Neural cell (in vitro differentiated cells): ENCODE data around the gene RPL41. TPM values are rescaled to one million over a fixed set of nuclear protein-coding genes. Genes with fewer than 3 reads are reported as not detected.

ENCODE experiments used
- H2AFZ ChIP-seq: fragments of 200-600, 300-800 bp; sonication (generic), shearing (Covaris generic); 2 replicates; pipeline ENCODE4 v1.6.0; 2014; ENCODE audit warnings: low read depth, mild to moderate bottlenecking, antibody characterized with exemption, low read length, moderate library complexity
- H3F3A ChIP-seq: fragments of 200-600 bp; shearing (Covaris generic); 2 replicates; pipeline ENCODE4 v1.6.1; 2016; ENCODE audit warnings: mild to moderate bottlenecking, moderate library complexity, mixed read lengths, antibody characterized with exemption, low read length; ENCODE audit not compliant: insufficient read depth, poor library complexity, severe bottlenecking
- H3K27ac ChIP-seq: fragments of 200-600, 300-800 bp; sonication (generic), shearing (Covaris generic); 2 replicates; pipeline ENCODE4 v1.5.1; 2014; ENCODE audit warnings: mild to moderate bottlenecking, low read length, moderate library complexity
- H3K27me3 ChIP-seq: fragments of 300-800, 200-600 bp; sonication (generic), shearing (Covaris generic); 2 replicates; pipeline ENCODE4 v1.6.0; 2014; ENCODE audit warnings: mild to moderate bottlenecking, low read depth, low read length, moderate library complexity; ENCODE audit not compliant: insufficient read depth
- H3K36me3 ChIP-seq: fragments of 300-800, 200-600 bp; sonication (generic), shearing (Covaris generic); 2 replicates; pipeline ENCODE4 v1.5.1; 2014; ENCODE audit warnings: mild to moderate bottlenecking, antibody characterized with exemption, low read length, moderate library complexity; ENCODE audit not compliant: insufficient read depth
- H3K4me2 ChIP-seq: fragments of 300-800, 200-600 bp; sonication (generic), shearing (Covaris generic); 2 replicates; pipeline ENCODE4 v1.6.0; 2014; ENCODE audit warnings: mild to moderate bottlenecking, low read length
- H3K4me3 ChIP-seq: fragments of 300-800, 200-600 bp; sonication (generic), shearing (Covaris generic); 2 replicates; pipeline ENCODE4 v1.5.1; 2014; ENCODE audit warnings: mild to moderate bottlenecking, low read length, moderate library complexity
- H3K79me2 ChIP-seq: fragments of 200-600 bp; shearing (Covaris generic); replicated peaks from 2 replicates; pipeline ENCODE4 v1.6.0; 2014; ENCODE audit warnings: mild to moderate bottlenecking, low read length, moderate library complexity; ENCODE audit not compliant: insufficient read depth
- H3K9ac ChIP-seq: fragments of 300-800, 200-600 bp; sonication (generic), shearing (Covaris generic); 2 replicates; pipeline ENCODE4 v1.6.1; 2016; ENCODE audit warnings: mild to moderate bottlenecking, low read length, mixed read lengths
- H3K9me2 ChIP-seq: fragments of 200-600 bp; shearing (Covaris generic); 2 replicates; pipeline ENCODE4 v1.6.1; 2016; ENCODE audit warnings: mild to moderate bottlenecking, low read length, mixed read lengths; ENCODE audit not compliant: insufficient read depth
- H3K9me3 ChIP-seq: fragments of 200-600, 300-800 bp; sonication (generic), shearing (Covaris generic); 2 replicates; pipeline ENCODE4 v1.6.1; 2016; ENCODE audit warnings: mild to moderate bottlenecking, mixed run types, low read length, moderate library complexity, mixed read lengths
- H4K20me1 ChIP-seq: fragments of 200-600 bp; shearing (Covaris generic); 2 replicates; pipeline ENCODE4 v1.6.1; 2016; ENCODE audit warnings: mild to moderate bottlenecking, mixed run types; ENCODE audit not compliant: insufficient read depth
- EP300 ChIP-seq: fragments of 450-650 bp; conservative IDR thresholded peaks from 2 replicates; pipeline ENCODE4 v1.6.1; 2014; ENCODE audit warnings: antibody characterized with exemption, mild to moderate bottlenecking, moderate library complexity; ENCODE audit not compliant: poor library complexity, severe bottlenecking
- EZH2 ChIP-seq: fragments of 200-600, 300-800 bp; shearing (Covaris generic), sonication (generic); IDR thresholded peaks from 2 replicates; pipeline ENCODE4 v1.6.1; 2014; ENCODE audit warnings: antibody characterized with exemption, low read length, borderline replicate concordance, mild to moderate bottlenecking; ENCODE audit not compliant: insufficient read depth, poor library complexity, severe bottlenecking
- MXI1 ChIP-seq: fragments of 450-650 bp; conservative IDR thresholded peaks from 2 replicates; pipeline ENCODE4 v1.6.1; 2014; ENCODE audit warnings: antibody characterized with exemption, mild to moderate bottlenecking; ENCODE audit not compliant: poor library complexity, severe bottlenecking
- POLR2AphosphoS5 ChIP-seq: IDR thresholded peaks from 2 replicates; pipeline ENCODE4 v1.6.1; 2012
- RAD21 ChIP-seq: fragments of 450-650 bp; conservative IDR thresholded peaks from 2 replicates; pipeline ENCODE4 v1.6.1; 2014; ENCODE audit warnings: antibody characterized with exemption, mild to moderate bottlenecking, moderate library complexity
- SMC3 ChIP-seq: fragments of 450-650 bp; conservative IDR thresholded peaks from 2 replicates; pipeline ENCODE4 v1.6.1; 2014; ENCODE audit warnings: antibody characterized with exemption, mild to moderate bottlenecking, moderate library complexity; ENCODE audit not compliant: poor library complexity
- TAF1 ChIP-seq: IDR thresholded peaks from 2 replicates; pipeline ENCODE4 v1.6.1; 2012; ENCODE audit warnings: low read depth
- polyA plus RNA-seq: library from polyadenylated mRNA; depleted of rRNA; stranded (reverse); fragments of >200 nt; gene quantifications from 2 replicates; pipeline ENCODE4 v1.2.3, GENCODE V29; 2014
- TF ChIP-seq, protein P1 (sequence below): IDR thresholded peaks from 2 replicates; pipeline ENCODE4 v1.6.1; 2012; ENCODE audit warnings: borderline replicate concordance
- TF ChIP-seq, protein P2 (sequence below): fragments of 450-650 bp; IDR thresholded peaks from 2 replicates; pipeline ENCODE4 v1.5.1; 2014; ENCODE audit warnings: antibody characterized with exemption, mild to moderate bottlenecking, moderate library complexity; ENCODE audit not compliant: poor library complexity, severe bottlenecking

The RPL41 gene
- polyA plus RNA-seq, 1 donor from 2014 or later = 2,186 TPM

DNA sequence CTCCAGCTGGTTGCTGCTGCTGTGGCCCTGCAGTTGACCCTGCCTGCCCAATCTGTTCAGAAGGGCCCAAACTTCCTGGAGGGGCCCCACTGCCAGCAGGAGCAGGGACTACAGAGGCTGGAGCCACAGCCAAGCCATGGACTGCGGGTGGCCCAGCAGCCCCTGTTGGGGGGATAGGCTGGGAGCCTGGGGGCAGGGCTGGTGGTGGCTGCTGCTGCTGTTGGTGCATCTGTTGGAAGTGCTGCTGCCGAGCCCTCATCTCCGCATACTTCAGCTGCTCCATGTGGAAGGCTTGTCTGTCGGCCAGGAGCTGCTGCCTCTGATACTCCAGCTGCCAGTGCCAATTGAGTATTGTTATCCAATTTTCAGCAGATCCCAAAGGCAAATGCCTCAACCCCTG lies 48.9 kb downstream of the RPL41 start:
- Histone ChIP-seq H3K4me2 (no peak overlapping the region), H2AFZ (no peak overlapping the region), H3K4me3 (no peak overlapping the region), H3K9me3 (no peaks in the 10 kb centered on the region), H3K36me3 (peaks cover 3% of the 10 kb centered on the region), H3K9me2 (no peaks in the 10 kb centered on the region), H3K79me2 (peaks cover 5% of the 10 kb centered on the region), H3F3A (peaks cover 5% of the 10 kb centered on the region), H3K9ac (no peak overlapping the region), H4K20me1 (peaks cover 3% of the 10 kb centered on the region), H3K27ac (no peak overlapping the region), H3K27me3 (no peaks in the 10 kb centered on the region)
- TF ChIP-seq, protein P1, sequence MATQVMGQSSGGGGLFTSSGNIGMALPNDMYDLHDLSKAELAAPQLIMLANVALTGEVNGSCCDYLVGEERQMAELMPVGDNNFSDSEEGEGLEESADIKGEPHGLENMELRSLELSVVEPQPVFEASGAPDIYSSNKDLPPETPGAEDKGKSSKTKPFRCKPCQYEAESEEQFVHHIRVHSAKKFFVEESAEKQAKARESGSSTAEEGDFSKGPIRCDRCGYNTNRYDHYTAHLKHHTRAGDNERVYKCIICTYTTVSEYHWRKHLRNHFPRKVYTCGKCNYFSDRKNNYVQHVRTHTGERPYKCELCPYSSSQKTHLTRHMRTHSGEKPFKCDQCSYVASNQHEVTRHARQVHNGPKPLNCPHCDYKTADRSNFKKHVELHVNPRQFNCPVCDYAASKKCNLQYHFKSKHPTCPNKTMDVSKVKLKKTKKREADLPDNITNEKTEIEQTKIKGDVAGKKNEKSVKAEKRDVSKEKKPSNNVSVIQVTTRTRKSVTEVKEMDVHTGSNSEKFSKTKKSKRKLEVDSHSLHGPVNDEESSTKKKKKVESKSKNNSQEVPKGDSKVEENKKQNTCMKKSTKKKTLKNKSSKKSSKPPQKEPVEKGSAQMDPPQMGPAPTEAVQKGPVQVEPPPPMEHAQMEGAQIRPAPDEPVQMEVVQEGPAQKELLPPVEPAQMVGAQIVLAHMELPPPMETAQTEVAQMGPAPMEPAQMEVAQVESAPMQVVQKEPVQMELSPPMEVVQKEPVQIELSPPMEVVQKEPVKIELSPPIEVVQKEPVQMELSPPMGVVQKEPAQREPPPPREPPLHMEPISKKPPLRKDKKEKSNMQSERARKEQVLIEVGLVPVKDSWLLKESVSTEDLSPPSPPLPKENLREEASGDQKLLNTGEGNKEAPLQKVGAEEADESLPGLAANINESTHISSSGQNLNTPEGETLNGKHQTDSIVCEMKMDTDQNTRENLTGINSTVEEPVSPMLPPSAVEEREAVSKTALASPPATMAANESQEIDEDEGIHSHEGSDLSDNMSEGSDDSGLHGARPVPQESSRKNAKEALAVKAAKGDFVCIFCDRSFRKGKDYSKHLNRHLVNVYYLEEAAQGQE = no peak
- TF ChIP-seq, protein P2, sequence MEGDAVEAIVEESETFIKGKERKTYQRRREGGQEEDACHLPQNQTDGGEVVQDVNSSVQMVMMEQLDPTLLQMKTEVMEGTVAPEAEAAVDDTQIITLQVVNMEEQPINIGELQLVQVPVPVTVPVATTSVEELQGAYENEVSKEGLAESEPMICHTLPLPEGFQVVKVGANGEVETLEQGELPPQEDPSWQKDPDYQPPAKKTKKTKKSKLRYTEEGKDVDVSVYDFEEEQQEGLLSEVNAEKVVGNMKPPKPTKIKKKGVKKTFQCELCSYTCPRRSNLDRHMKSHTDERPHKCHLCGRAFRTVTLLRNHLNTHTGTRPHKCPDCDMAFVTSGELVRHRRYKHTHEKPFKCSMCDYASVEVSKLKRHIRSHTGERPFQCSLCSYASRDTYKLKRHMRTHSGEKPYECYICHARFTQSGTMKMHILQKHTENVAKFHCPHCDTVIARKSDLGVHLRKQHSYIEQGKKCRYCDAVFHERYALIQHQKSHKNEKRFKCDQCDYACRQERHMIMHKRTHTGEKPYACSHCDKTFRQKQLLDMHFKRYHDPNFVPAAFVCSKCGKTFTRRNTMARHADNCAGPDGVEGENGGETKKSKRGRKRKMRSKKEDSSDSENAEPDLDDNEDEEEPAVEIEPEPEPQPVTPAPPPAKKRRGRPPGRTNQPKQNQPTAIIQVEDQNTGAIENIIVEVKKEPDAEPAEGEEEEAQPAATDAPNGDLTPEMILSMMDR = no peak
- TF ChIP-seq EZH2 (no peak), SMC3 (no peak), TAF1 (no peak), EP300 (no peak), POLR2AphosphoS5 (no peak), RAD21 (no peak), MXI1 (no peak)

Other genes with a start within 250 kb of the RPL41 start
- gene PYM1, start 188.7 kb upstream of the RPL41 start, polyA plus RNA-seq = 45.7 and 49.3 TPM in 2 replicates
- gene DGKA, start 185.5 kb upstream of the RPL41 start, polyA plus RNA-seq = 1.1 and 1.2 TPM in 2 replicates
- gene PMEL, start 150.6 kb upstream of the RPL41 start, polyA plus RNA-seq = not detected in 2 replicates
- 2.3 and 2.6 TPM in 2 replicates for gene CDK2, start 149.8 kb upstream of the RPL41 start, polyA plus RNA-seq
- 39.6 and 43.9 TPM in 2 replicates for gene RAB5B, start 142.6 kb upstream of the RPL41 start, polyA plus RNA-seq
- 13.1 and 20.4 TPM in 2 replicates for gene SUOX, start 119.4 kb upstream of the RPL41 start, polyA plus RNA-seq
- 4.8 and 5.0 TPM in 2 replicates for gene IKZF4, start 95.6 kb upstream of the RPL41 start, polyA plus RNA-seq
- gene RPS26, start 74.7 kb upstream of the RPL41 start, polyA plus RNA-seq = 598 and 686 TPM in 2 replicates
- 0.58 and 0.78 TPM in 2 replicates for gene ERBB3, start 36.5 kb upstream of the RPL41 start, polyA plus RNA-seq
- gene PA2G4, start 12.1 kb upstream of the RPL41 start, polyA plus RNA-seq = 109 and 115 TPM in 2 replicates
- 6.7 and 11.3 TPM in 2 replicates for gene ZC3H10, start 1.6 kb downstream of the RPL41 start, polyA plus RNA-seq
- gene ESYT1, start 11.6 kb downstream of the RPL41 start, polyA plus RNA-seq = 19.6 and 25.1 TPM in 2 replicates
- gene MYL6B, start 36.0 kb downstream of the RPL41 start, polyA plus RNA-seq = 369 and 376 TPM in 2 replicates
- 2,918 and 3,234 TPM in 2 replicates for gene MYL6, start 41.7 kb downstream of the RPL41 start, polyA plus RNA-seq
- gene SMARCC2, start 72.8 kb downstream of the RPL41 start, polyA plus RNA-seq = 85.6 and 93.2 TPM in 2 replicates
- gene RNF41, start 105.3 kb downstream of the RPL41 start, polyA plus RNA-seq = 87.9 and 108 TPM in 2 replicates
- 54.3 and 79.1 TPM in 2 replicates for gene NABP2, start 107.7 kb downstream of the RPL41 start, polyA plus RNA-seq
- gene SLC39A5, start 113.4 kb downstream of the RPL41 start, polyA plus RNA-seq = 0.33 TPM in 1 of 2 replicates, not detected in the other
- 7.3 and 8.3 TPM in 2 replicates for gene ANKRD52, start 141.8 kb downstream of the RPL41 start, polyA plus RNA-seq
- gene COQ10A, start 150.3 kb downstream of the RPL41 start, polyA plus RNA-seq = 56.5 and 62.4 TPM in 2 replicates
- 65.7 and 101 TPM in 2 replicates for gene CS, start 183.7 kb downstream of the RPL41 start, polyA plus RNA-seq
- gene CNPY2, start 199.4 kb downstream of the RPL41 start, polyA plus RNA-seq = 169 and 175 TPM in 2 replicates
- gene PAN2, start 217.4 kb downstream of the RPL41 start, polyA plus RNA-seq = 63.0 and 80.1 TPM in 2 replicates
- 0.31 TPM in 1 of 2 replicates, not detected in the other for gene IL23A, start 222.3 kb downstream of the RPL41 start, polyA plus RNA-seq
- 88.2 and 99.3 TPM in 2 replicates for gene STAT2, start 243.5 kb downstream of the RPL41 start, polyA plus RNA-seq
- gene APOF, start 246.2 kb downstream of the RPL41 start, polyA plus RNA-seq = not detected in 2 replicates